ENCODE results near the gene KCNK15. TPM values are rescaled to one million over a fixed set of nuclear protein-coding genes. Genes with fewer than 3 reads are reported as not detected.

KCNK15 gene
- total RNA-seq, 4 donors from 2014 or later = 0.57 to 1.9 (median 1.4) TPM

GRCh38 chr20:44770484-44771171 is 25.0 kb downstream of the KCNK15 start:
- no peak for DNase-seq (ENCODE audit: low spot score in 2 of 2)
- WGBS = 61% methylated on average over 8 of the region's 11 CpGs
- TF ChIP-seq EP300 (IDR thresholded peaks at IDR 0.05) (no peak), POLR2AphosphoS5 (IDR thresholded peaks at IDR 0.05) (no peak), CTCF (IDR thresholded peaks at IDR 0.05) (no peak), POLR2A (IDR thresholded peaks at IDR 0.05) (no peak)
- Histone ChIP-seq H3K36me3 (no peaks in the 10 kb centered on the region), H3K4me1 (no peaks in the 10 kb centered on the region), H3K4me3 (no peak overlapping the region), H3K9me3 (no peaks in the 10 kb centered on the region), H3K27ac (no peak overlapping the region), H3K27me3 (peaks cover 37% of the 10 kb centered on the region)

- DNase-seq (ENCODE audit: low spot score in 2 of 2) = no peak
- TF ChIP-seq POLR2A (IDR thresholded peaks at IDR 0.05) (no peak), CTCF (IDR thresholded peaks at IDR 0.05) (no peak), POLR2AphosphoS5 (IDR thresholded peaks at IDR 0.05) (no peak), EP300 (IDR thresholded peaks at IDR 0.05) (no peak)
- Histone ChIP-seq H3K27ac (no peak overlapping the region), H3K4me3 (no peak overlapping the region), H3K4me1 (no peaks in the 10 kb centered on the region), H3K9me3 (no peaks in the 10 kb centered on the region), H3K27me3 (peaks cover 35% of the 10 kb centered on the region), H3K36me3 (no peaks in the 10 kb centered on the region)
- WGBS = 86% methylated on average over 7 of the region's 8 CpGs
Measured at GRCh38 chr20:44771172-44771535, 25.5 kb downstream of the KCNK15 start.

- 51% methylated on average over 8 of the region's 8 CpGs for WGBS
- Histone ChIP-seq H3K36me3 (no peaks in the 10 kb centered on the region), H3K9me3 (no peaks in the 10 kb centered on the region), H3K27me3 (peaks cover 32% of the 10 kb centered on the region), H3K4me1 (no peaks in the 10 kb centered on the region), H3K4me3 (no peak overlapping the region), H3K27ac (no peak overlapping the region)
- DNase-seq (ENCODE audit: low spot score in 2 of 2) = no peak
- TF ChIP-seq EP300 (IDR thresholded peaks at IDR 0.05) = no peak
- no peak for TF ChIP-seq POLR2A (IDR thresholded peaks at IDR 0.05)
- TF ChIP-seq POLR2AphosphoS5 (IDR thresholded peaks at IDR 0.05) = no peak
- TF ChIP-seq CTCF (IDR thresholded peaks at IDR 0.05) = no peak
Measured at GRCh38 chr20:44772636-44773035, 27.0 kb downstream of the KCNK15 start.

DNA sequence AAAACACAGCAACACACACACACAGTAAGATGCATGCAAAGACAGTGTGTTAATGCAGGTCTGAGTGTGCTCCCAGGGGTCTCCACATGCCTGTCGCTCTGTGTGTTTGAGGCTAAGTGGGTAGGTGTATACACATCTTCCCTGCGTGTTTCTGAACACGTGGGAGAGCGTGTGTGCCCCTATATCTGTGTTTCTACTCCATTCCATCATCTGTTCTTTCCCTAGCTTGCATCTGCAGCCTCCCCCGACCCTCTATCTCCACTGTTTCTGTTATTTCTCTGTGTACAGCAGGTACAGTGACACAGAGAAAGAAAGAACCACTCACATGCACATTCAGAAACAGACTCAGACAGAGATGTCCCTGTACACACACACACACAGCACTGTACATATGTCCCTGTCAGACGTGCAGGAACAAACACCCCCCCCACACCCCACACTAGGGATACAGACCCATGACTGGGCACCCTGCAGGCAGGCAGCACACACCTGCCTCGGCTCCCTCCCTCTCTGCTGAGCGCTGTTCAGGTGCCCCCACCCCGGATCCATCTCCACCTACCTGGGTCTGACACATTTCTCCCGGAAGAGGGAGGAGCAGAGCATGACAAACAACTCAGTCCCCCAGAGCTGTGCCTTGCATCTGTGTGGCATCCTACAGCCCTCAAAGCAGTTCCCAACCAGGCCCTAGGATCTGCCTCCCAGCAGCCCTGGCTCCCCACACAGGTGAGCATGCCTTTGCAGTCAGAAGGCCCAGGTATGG is 27.6 kb downstream of the KCNK15 start:
- H3K27me3 ChIP-seq = peaks cover 32% of the 10 kb centered on the region
- H3K4me1 ChIP-seq = no peaks in the 10 kb centered on the region
- no peaks in the 10 kb centered on the region for H3K36me3 ChIP-seq
- DNase-seq (ENCODE audit: low spot score in 2 of 2) = no peak
- WGBS = 56% methylated on average over 9 of the region's 10 CpGs
- H3K4me3 ChIP-seq = no peak overlapping the region
- H3K9me3 ChIP-seq = no peaks in the 10 kb centered on the region
- TF ChIP-seq POLR2AphosphoS5 (IDR thresholded peaks at IDR 0.05) (no peak), CTCF (IDR thresholded peaks at IDR 0.05) (no peak), EP300 (IDR thresholded peaks at IDR 0.05) (no peak), POLR2A (IDR thresholded peaks at IDR 0.05) (no peak)
- no peak overlapping the region for H3K27ac ChIP-seq

DNA sequence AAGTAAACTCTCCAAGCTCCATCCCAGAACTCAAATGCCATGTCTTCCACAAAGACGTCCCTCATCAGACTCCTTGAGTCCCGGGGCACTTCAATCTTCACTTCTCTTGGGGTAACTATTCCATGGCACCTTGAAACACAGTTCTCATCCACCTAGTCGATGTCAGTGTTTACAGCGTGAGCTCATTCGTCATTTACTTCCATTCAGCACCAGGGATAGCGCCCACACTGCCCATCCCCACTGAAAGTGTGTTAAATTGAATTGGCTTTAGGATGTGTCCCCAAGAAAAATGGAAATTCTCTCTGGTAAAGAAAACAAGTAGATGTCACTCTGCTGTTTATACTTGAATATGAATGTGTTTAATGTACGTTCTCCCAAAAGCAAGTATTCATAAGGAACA is 31.3 kb downstream of the KCNK15 start:
- H3K4me1 ChIP-seq = no peaks in the 10 kb centered on the region
- H3K27ac ChIP-seq = no peak overlapping the region
- TF ChIP-seq CTCF (IDR thresholded peaks at IDR 0.05) (no peak), EP300 (IDR thresholded peaks at IDR 0.05) (no peak), POLR2A (IDR thresholded peaks at IDR 0.05) (no peak), POLR2AphosphoS5 (IDR thresholded peaks at IDR 0.05) (no peak)
- no peaks in the 10 kb centered on the region for H3K9me3 ChIP-seq
- 15% methylated on average over 7 of the region's 7 CpGs for WGBS
- no peak for DNase-seq (ENCODE audit: low spot score in 2 of 2)
- peaks cover 22% of the 10 kb centered on the region for H3K27me3 ChIP-seq
- no peak overlapping the region for H3K4me3 ChIP-seq
- H3K36me3 ChIP-seq = no peaks in the 10 kb centered on the region
